COLO829 (cell line): ENCODE measurements around the gene FMNL1.

ENCODE experiments used
- DNase-seq: peaks from one replicate; pipeline ENCODE4 v3.0.0; 2012; ENCODE audit warnings: low spot score

Gene FMNL1

DNA sequence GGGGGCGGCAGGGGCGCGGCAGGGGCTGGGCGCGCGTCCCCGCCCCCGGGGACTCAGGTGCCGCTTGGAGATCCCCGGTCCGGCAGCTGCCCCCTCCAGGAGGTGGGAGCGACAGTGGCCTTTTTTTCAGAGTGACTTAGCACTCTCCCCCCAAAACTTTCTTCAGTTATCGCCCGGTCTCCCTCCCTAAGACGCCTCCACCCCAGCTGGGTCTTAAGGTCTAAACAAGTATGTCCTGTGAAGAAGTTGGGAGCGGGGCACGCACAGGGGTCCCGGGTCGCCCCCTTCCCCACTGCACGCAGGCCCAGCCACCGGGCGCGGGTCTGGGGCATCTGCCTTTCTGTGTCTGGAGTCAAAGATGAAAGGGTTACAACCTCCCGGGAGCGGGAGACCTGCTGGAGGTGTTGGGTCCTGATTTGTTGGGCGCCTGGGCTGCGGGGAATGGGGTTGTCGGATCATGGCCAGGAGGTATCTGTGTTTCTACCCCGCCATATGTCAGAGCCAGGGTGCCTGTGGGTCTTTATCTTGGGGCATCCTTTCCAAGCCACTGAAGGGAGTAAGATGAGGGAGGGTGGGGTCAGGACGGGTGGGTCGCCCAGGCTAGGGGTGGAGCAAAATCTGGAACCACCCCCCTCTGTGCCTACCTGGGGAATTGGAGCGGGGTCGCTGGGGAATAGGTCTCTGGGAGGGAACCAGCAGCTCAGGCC is 757 bp downstream of the FMNL1 start:
- DNase-seq: no peak

GRCh38 chr17:45222996-45223538 is 1.4 kb downstream of the FMNL1 start:
- no peak for DNase-seq

GRCh38 chr17:45223539-45224528 is 2.1 kb downstream of the FMNL1 start:
- no peak for DNase-seq

- DNase-seq: no peak
Observed at GRCh38 chr17:45224671-45225050, 3.0 kb downstream of the FMNL1 start.

GRCh38 chr17:45225051-45225700 is 3.5 kb downstream of the FMNL1 start:
- DNase-seq: no peak

- no peak for DNase-seq
Observed at GRCh38 chr17:45225964-45226530, 4.4 kb downstream of the FMNL1 start.

DNA sequence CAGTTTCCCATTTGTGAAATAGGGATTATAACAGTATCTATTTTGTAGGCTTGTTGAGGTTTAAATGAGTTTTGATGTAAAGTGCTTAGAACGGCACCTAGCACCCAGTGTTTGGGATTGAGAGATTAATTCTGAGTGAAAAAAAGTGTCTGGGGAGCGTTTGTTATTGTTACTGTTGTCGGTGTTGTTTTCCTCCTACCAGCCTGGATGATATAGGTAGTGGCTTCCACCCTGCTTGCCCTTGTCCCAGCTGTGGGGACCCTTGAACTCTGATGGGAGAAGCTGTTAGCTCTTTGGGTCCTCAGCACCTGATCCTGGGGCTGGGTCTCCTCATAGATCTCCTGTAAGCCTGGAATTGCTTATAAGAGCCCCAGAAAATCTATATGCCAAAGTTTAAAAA is 4.9 kb downstream of the FMNL1 start:
- DNase-seq: no peak

GRCh38 chr17:45227101-45227925 is 5.6 kb downstream of the FMNL1 start:
- DNase-seq: no peak

DNA sequence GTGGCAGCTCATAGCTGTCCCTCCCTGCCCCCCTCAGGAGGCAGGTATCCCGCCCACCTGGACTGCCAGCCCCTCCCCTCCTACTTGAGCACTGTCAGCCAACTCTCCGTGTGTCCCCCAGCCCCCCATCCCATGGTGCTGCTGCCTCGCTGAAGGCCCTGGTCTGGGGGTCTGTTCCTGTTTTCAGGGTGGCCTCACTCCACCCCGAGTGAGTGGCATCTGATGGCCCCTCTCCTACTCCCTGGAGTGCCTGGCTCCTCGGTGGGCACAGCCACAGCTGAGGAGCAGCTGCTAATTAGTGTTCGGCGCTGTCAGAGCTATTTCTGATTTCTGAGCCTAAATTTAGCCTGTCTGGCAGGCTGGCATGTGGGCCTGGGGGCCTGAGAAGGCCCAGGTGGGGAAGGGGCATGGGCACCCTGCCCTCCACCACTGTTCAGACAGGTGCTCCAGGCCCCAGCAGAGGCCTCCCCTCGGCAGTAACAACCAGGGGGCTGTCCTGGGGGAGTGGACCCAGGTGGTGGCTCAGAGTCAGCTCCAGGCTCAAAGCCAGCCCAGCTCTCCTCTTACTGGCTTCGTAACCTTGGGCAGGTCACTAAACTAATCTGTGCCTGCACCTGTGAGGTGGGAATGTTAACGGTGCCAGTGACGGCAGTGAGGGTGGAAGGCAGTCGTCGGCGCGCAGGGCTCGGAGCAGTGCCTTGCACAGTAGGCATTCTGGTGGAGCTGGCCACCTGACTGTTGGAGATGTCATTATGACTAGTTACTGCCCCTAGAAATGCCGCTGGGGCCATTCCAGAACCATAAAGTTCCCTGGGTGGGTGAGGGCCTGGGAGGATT is 6.5 kb downstream of the FMNL1 start:
- no peak for DNase-seq

DNA sequence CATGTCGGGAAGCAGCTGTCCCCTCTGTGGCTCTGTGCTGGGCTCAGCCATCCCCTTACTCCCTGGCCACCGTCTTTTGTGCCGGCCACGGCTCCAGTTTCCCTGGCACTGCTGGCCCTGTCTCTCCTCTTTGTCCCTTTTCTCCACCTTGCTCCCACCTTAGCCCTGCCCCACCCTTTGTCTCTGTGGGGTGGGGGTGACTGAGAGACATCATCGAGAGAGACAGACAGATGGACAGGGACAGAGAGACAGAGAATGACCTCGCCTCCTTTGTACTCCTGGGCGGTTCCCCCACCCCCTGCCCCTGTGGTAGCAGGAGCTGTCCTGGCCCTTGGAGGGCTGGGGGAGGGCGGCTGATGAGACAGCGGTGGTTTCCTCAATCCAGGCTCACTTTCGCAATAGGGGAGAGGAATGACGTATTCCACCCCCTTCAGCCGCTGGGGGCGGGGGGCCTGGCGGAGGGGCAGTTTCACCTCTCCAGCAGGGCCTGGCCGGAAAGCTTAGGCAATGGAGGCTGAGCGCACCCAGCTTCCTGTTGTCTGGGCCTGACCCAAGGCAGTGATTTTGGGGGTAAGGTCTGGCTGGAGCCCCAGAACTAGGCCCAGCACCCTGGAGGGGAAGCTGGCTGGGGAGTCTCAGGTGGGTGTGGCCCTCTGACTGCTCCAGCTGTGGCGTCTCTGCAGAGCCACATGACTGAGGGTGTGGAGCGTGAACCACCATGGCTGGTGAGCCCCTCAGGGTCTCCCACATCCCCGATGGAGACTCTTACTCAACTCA is 7.3 kb downstream of the FMNL1 start:
- no peak for DNase-seq

- DNase-seq: no peak
Observed at GRCh38 chr17:45229681-45230409, 8.2 kb downstream of the FMNL1 start.

- no peak for DNase-seq
Observed at GRCh38 chr17:45230410-45230786, 8.7 kb downstream of the FMNL1 start.

DNA sequence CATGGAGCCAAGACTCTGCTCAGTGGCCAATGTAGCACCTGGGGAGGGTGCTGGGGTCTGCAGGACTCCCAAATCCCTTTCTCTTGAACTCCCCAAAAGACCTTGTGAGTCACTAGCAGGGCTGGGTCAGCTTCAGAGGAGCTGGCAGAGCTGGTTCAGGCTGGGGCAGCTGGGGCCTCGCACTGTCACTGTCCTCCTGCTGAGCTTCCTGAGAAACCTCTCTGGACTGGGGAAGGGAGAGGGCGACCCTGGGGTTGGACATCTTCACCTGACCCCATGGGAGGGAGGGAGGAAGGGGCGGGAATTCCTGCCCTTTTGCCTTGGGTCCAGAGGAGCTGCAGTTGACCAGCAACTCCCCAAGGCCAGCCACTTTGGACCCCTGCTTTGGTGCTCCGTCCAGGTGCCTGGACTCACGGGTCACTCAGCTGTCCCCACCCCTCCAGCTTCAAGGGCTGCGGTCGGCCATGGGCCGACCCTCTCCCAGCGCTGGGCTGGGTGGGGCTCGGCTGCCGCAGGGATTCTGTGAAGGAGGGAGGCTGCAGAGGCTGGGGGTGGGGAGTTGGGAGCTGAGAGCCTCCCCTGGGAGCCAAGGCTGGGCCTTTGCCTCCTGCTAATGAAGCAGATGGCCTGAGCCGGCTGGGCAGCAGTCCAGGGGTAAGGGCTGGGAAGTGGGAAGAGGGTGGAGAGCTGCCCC is 9.2 kb downstream of the FMNL1 start:
- DNase-seq: no peak

DNA sequence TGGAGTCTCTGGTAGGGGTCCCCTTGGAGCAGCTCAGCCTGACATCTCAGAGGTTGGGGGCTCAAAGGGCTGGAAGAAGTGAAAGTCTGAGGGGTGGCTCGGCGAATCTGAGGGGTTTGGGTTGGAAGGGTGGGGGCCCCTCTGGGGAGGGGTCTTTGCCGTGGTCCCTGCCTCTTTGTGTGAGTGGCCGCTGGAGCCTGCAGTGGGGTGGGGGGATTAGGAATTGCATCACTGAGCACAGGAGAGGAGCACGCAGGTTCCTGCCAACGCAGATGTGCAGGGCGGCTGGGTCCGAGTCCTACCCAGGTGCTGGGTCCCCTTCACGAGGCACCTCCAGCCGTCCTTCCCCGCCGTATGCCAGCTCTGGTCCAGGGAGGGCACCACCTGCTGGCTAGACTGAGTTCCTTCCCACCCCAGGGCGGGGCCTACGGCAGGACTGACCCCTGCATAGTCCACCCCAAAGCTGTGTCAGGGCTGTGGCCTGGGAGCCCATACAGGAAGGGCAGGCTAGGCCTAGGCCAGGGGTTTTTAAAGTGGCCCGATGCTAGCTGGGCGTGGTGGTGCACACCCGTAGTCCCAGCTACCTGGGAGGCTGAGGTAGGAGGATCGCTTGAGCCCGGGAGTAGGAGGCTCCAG is 9.9 kb downstream of the FMNL1 start:
- DNase-seq: no peak

DNA sequence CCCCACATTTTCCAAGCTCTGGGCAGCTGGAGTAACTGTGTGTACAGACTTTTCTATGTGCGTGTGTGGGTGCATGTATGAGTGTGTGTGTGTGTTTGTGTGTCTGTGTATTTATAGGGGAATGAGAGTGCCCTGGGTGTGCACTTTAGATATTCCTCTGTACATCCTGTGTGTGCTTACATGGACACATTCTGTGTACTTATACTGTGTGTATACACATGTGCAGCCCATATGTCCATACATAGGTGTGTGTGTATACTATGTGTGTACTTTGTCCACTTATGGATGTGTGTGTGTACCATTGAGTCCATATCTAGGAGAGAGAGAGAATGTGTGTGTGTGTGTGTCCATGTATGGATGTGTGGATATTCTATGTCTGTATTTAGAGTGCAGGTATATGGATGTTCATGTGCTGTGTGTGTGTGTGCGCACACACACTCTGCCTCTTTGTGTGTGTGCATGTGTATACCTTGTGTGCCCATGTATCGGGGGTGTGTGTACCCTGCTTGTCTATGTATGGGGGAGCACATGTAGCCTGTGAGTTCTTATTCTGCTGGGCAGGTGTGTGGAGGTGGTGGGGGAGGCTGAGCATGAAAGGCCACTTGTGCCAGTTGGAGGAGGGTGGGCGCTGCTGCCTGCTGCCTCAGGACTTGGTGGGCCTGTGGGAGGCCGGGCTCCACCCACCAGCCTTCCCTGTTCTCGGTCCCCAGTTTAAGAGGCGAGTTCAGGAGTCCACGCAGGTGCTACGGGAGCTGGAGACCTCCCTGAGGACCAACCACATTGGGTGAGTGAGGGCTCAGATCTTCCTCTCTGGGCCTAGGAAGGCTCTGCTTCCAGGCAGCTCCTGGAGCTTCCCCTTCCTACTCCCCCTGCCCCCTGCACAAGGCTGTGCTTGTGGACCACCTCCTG is 11.1 kb downstream of the FMNL1 start:
- DNase-seq: no peak

- DNase-seq: no peak
Observed at GRCh38 chr17:45233423-45233924, 11.8 kb downstream of the FMNL1 start.
